Upper lobe of left lung (tissue), 6 donors: ENCODE results near the gene SLC22A12. TPM values are rescaled to one million over a fixed set of nuclear protein-coding genes. Genes with fewer than 3 reads are reported as not detected.

Source experiments
- ATAC-seq, 2 donors: fragments of 200-7000 bp; cut with Tn5 transposase; one replicate each; pipeline ENCODE4 v1.9.1; 2022; ENCODE audit warnings: mild to moderate bottlenecking in 2 of 2, moderate library complexity in 2 of 2; ENCODE audit not compliant: low FRiP score in 2 of 2
- DNase-seq, 2 donors: peaks; one replicate each; pipeline ENCODE4 v3.0.0-alpha.2; 2019 to 2020
- H3K27ac ChIP-seq, 4 donors: fragments of 200-600 bp; sonication (generic); one replicate each; pipeline ENCODE4 v1.5.1; 2016 to 2019
- H3K27me3 ChIP-seq, 4 donors: fragments of 200-600 bp; sonication (generic); one replicate each; pipeline ENCODE4 v1.5.1; 2017 to 2019
- H3K36me3 ChIP-seq, 4 donors: fragments of 200-600 bp; sonication (generic); one replicate each; pipeline ENCODE4 v1.5.1; 2016 to 2019
- H3K4me1 ChIP-seq, 4 donors: fragments of 200-600 bp; sonication (generic); one replicate each; pipeline ENCODE4 v1.5.1; 2018 to 2019
- H3K4me3 ChIP-seq, 4 donors: fragments of 200-600 bp; sonication (generic); one replicate each; pipeline ENCODE4 v1.5.1; 2017 to 2019; ENCODE audit warnings: mild to moderate bottlenecking in 2 of 4, moderate library complexity in 1 of 4
- H3K9me3 ChIP-seq, 4 donors: fragments of 200-600 bp; sonication (generic); one replicate each; pipeline ENCODE4 v1.5.1; 2018 to 2019
- EP300 ChIP-seq, 4 donors: sonication (generic); formaldehyde crosslinking; IDR thresholded peaks; one replicate each; pipeline ENCODE4 v1.5.1; 2017; ENCODE audit warnings: antibody characterized with exemption in 4 of 4, control low read depth in 2 of 4
- POLR2A ChIP-seq, 4 donors: fragments of 450-650 bp; IDR thresholded peaks; one replicate each; pipeline ENCODE4 v1.5.1; 2016 to 2017; ENCODE audit warnings: antibody characterized with exemption in 4 of 4, mild to moderate bottlenecking in 2 of 4
- POLR2AphosphoS5 ChIP-seq, 2 donors: sonication (generic); formaldehyde crosslinking; IDR thresholded peaks; one replicate each; pipeline ENCODE4 v1.5.1; 2017; ENCODE audit warnings: antibody characterized with exemption in 2 of 2
- WGBS, 2 donors: methylation state at CpG; one replicate each; pipeline ENCODE4 v1.1.5; 2017 to 2018; 5-methylcytosine and 5-hydroxymethylcytosine counted together
- total RNA-seq, 6 donors: library from RNA; depleted of rRNA in 4 of 6; stranded (reverse); fragments of >200 nt in 4 of 6; gene quantifications; one replicate each; pipeline versions ENCODE4 v1.1.0 to v1.2.1, GENCODE V29; 2016 to 2021
- TF ChIP-seq, protein P1 (sequence below), 6 experiments: fragments of 450-650 bp in 4 of 6; fragments of 200-600 bp in 2 of 6; sonication (generic) in 2 of 6; IDR thresholded peaks; one replicate each; pipeline ENCODE4 v1.5.1; 2016 to 2019; ENCODE audit warnings: antibody characterized with exemption in 6 of 6
- donor health status: DM: no; HTN: no; CAD: no; lungs with moderate emphysema.
- donor health status: DM: no; HTN: yes; CAD: no; lungs with severe emphysema.

SLC22A12 gene
- total RNA-seq, 6 donors from 2014 or later: not detected

DNA sequence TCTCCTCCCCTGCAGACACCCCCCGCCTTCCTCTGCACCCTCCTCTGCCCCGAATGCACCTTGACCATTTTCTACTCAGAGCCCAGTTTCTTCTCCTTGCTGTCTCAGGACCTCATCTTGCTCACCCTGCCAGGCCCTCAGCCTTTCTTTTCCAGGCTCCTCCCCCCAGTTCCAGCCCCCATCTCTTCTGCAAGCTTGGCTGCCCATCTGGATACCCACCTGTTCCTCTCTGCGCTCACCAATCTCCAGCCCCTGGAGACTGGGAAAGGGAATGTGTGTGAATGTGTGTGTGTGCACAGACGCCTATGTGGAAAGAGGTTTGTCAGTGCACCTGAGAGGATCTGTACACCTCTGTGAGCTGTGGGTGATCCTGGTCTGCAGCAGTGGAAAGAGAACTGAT is 36.4 kb downstream of the SLC22A12 start:
- peaks cover 0 to 4% (median 0%) of the 10 kb centered on the region in 4 donors for H3K4me1 ChIP-seq
- ATAC-seq: no peak
- no peak overlapping the region for H3K4me3 ChIP-seq
- WGBS, 2 donors: 86% methylated on average over 4 of the region's 4 CpGs
- no peak for DNase-seq
- H3K9me3 ChIP-seq: no peaks in the 10 kb centered on the region
- H3K27me3 ChIP-seq: no peaks in the 10 kb centered on the region
- no peak for TF ChIP-seq EP300 (IDR thresholded peaks at IDR 0.05)
- TF ChIP-seq POLR2A (IDR thresholded peaks at IDR 0.05): no peak
- TF ChIP-seq, protein P1, sequence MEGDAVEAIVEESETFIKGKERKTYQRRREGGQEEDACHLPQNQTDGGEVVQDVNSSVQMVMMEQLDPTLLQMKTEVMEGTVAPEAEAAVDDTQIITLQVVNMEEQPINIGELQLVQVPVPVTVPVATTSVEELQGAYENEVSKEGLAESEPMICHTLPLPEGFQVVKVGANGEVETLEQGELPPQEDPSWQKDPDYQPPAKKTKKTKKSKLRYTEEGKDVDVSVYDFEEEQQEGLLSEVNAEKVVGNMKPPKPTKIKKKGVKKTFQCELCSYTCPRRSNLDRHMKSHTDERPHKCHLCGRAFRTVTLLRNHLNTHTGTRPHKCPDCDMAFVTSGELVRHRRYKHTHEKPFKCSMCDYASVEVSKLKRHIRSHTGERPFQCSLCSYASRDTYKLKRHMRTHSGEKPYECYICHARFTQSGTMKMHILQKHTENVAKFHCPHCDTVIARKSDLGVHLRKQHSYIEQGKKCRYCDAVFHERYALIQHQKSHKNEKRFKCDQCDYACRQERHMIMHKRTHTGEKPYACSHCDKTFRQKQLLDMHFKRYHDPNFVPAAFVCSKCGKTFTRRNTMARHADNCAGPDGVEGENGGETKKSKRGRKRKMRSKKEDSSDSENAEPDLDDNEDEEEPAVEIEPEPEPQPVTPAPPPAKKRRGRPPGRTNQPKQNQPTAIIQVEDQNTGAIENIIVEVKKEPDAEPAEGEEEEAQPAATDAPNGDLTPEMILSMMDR (IDR thresholded peaks at IDR 0.05): no peak
- no peak for TF ChIP-seq POLR2AphosphoS5 (IDR thresholded peaks at IDR 0.05)
- no peaks in the 10 kb centered on the region for H3K36me3 ChIP-seq
- H3K27ac ChIP-seq: no peak overlapping the region

GRCh38 chr11:64628596-64628995 is 37.6 kb downstream of the SLC22A12 start:
- H3K4me1 ChIP-seq: peaks cover 0 to 4% (median 0%) of the 10 kb centered on the region in 4 donors
- no peak overlapping the region for H3K4me3 ChIP-seq
- no peak for TF ChIP-seq EP300 (IDR thresholded peaks at IDR 0.05)
- TF ChIP-seq POLR2A (IDR thresholded peaks at IDR 0.05): no peak
- TF ChIP-seq, protein P1 (IDR thresholded peaks at IDR 0.05): no peak
- TF ChIP-seq POLR2AphosphoS5 (IDR thresholded peaks at IDR 0.05): no peak
- 100% methylated on average over 1 to 2 of the region's 2 CpGs for WGBS, 2 donors
- ATAC-seq (no peak), DNase-seq (no peak)
- no peaks in the 10 kb centered on the region for H3K9me3 ChIP-seq
- no peak overlapping the region for H3K27ac ChIP-seq
- H3K36me3 ChIP-seq: no peaks in the 10 kb centered on the region
- H3K27me3 ChIP-seq: no peaks in the 10 kb centered on the region

GRCh38 chr11:64629103-64629502 is 38.1 kb downstream of the SLC22A12 start:
- WGBS, 2 donors: 82 to 86% methylated on average over 6 of the region's 6 CpGs
- DNase-seq (no peak), ATAC-seq (no peak)
- Histone ChIP-seq H3K27ac (no peak overlapping the region), H3K36me3 (no peaks in the 10 kb centered on the region), H3K9me3 (no peaks in the 10 kb centered on the region), H3K27me3 (no peaks in the 10 kb centered on the region), H3K4me3 (no peak overlapping the region), H3K4me1 (peaks cover 0 to 4% (median 0%) of the 10 kb centered on the region in 4 donors)
- TF ChIP-seq EP300 (IDR thresholded peaks at IDR 0.05) (no peak), POLR2AphosphoS5 (IDR thresholded peaks at IDR 0.05) (no peak), POLR2A (IDR thresholded peaks at IDR 0.05) (no peak)
- TF ChIP-seq, protein P1 (IDR thresholded peaks at IDR 0.05): no peak

DNA sequence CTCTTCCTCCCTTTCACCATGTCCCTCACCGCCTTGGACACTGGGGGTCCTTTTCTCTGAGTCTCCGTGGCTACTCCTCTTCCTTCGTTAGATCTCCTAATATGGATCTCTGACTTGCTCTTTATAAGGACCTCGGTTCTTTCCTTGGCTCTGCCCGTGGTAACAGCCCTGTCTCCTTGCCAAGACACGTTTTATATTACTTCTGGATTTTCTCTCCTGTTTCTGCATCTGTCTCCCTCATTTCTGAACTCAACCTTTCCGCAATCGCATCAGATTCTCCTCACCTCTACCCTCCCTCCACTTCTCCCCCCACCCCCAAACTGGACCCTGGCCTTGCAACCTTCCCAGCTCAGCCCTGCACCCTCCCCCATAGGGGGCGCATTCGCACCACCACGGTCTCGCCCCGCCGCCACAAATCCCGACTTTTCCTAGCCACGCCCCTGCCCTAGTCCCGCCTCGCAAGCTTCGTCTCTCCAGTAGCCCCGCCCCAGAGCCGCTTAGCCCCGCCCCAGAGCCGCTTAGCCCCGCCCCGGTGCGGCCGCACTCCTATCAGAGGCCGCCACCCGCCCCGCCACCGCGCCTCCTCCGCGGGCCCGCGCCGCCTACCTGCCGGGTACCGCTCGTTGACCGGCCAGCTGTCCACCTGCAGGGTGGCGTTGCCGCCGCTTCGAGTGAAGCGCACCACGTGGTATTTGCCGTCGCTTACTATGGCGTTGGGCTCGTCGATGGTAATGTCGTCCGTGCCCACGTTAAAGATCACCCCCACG is 39.0 kb downstream of the SLC22A12 start:
- Histone ChIP-seq H3K27ac (no peak overlapping the region), H3K27me3 (no peaks in the 10 kb centered on the region), H3K36me3 (no peaks in the 10 kb centered on the region), H3K4me3 (no peak overlapping the region), H3K9me3 (no peaks in the 10 kb centered on the region), H3K4me1 (peaks cover 0 to 4% (median 0%) of the 10 kb centered on the region in 4 donors)
- peak in 1 of 2 donors; percentile 88 for DNase-seq
- no peak for ATAC-seq
- 54 to 66% methylated on average over 44 to 56 of the region's 56 CpGs for WGBS, 2 donors
- TF ChIP-seq POLR2AphosphoS5 (IDR thresholded peaks at IDR 0.05) (no peak), POLR2A (IDR thresholded peaks at IDR 0.05) (no peak), EP300 (IDR thresholded peaks at IDR 0.05) (no peak)
- TF ChIP-seq, protein P1 (IDR thresholded peaks at IDR 0.05): no peak

GRCh38 chr11:64631675-64632074 is 40.7 kb downstream of the SLC22A12 start:
- ATAC-seq: no peak
- Histone ChIP-seq H3K27me3 (no peaks in the 10 kb centered on the region), H3K4me3 (no peak overlapping the region), H3K4me1 (no peaks in the 10 kb centered on the region), H3K36me3 (no peaks in the 10 kb centered on the region), H3K27ac (no peak overlapping the region), H3K9me3 (no peaks in the 10 kb centered on the region)
- 80 to 90% methylated on average over 2 to 4 of the region's 4 CpGs for WGBS, 2 donors
- no peak for TF ChIP-seq POLR2A (IDR thresholded peaks at IDR 0.05)
- TF ChIP-seq EP300 (IDR thresholded peaks at IDR 0.05): no peak
- DNase-seq: no peak
